ENCODE measurements around the gene PRDM16. TPM values are rescaled to one million over a fixed set of nuclear protein-coding genes. Genes with fewer than 3 reads are reported as not detected.

Gene PRDM16
- total RNA-seq, 1 experiment from 2014 or later: 6.1 TPM

- no peaks in the 10 kb centered on the region for H3K9me2 ChIP-seq (ENCODE audit: insufficient read depth)
- H3K27me3 ChIP-seq (ENCODE audit: insufficient read depth, low read length): no peaks in the 10 kb centered on the region
- ChIA-PET POLR2A (no interaction called here), RAD21 (ENCODE audit: low non-redundant PET in 1 of 2, low total read pairs in 2 of 2, uncharacterized antibody in 2 of 2, unreplicated experiment in 2 of 2) (no interaction called here), CTCF (no interaction called here)
- no TSS peak for BruUV-seq (replicated peaks)
- H3K4me3 ChIP-seq (replicated peaks in 1 of 2; ENCODE audit: low read depth in 1 of 2, low read length in 2 of 2): no peak overlapping the region
- TF ChIP-seq RAD21 (IDR thresholded peaks at IDR 0.05; ENCODE audit: low read depth) (no peak), JUND (IDR thresholded peaks at IDR 0.05) (no peak), SP1 (IDR thresholded peaks at IDR 0.05; ENCODE audit: low read depth) (no peak), ZFX (IDR thresholded peaks at IDR 0.05) (no peak), ZNF274 (IDR thresholded peaks at IDR 0.05; ENCODE audit: low read depth, low read length) (no peak), EZH2 (IDR thresholded peaks at IDR 0.05) (no peak), EZH2phosphoT487 (IDR thresholded peaks at IDR 0.05; ENCODE audit: borderline replicate concordance) (no peak), YY1 (IDR thresholded peaks at IDR 0.05; ENCODE audit: extremely low read depth, insufficient replicate concordance, low read depth, low read length) (no peak), REST (IDR thresholded peaks at IDR 0.05; ENCODE audit: low read depth) (no peak), TCF7L2 (IDR thresholded peaks at IDR 0.05; ENCODE audit: borderline replicate concordance, extremely low read depth, insufficient read depth, insufficient read length) (no peak)
- TF ChIP-seq, protein P1, sequence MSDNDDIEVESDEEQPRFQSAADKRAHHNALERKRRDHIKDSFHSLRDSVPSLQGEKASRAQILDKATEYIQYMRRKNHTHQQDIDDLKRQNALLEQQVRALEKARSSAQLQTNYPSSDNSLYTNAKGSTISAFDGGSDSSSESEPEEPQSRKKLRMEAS (IDR thresholded peaks at IDR 0.05): no peak
- TF ChIP-seq, protein P2, sequence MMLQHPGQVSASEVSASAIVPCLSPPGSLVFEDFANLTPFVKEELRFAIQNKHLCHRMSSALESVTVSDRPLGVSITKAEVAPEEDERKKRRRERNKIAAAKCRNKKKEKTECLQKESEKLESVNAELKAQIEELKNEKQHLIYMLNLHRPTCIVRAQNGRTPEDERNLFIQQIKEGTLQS (IDR thresholded peaks at IDR 0.05): no peak
- intact Hi-C loops (cut with micrococcal nuclease): no loop called here
- H3K79me2 ChIP-seq (ENCODE audit: insufficient read depth, low read length): no peaks in the 10 kb centered on the region
- no peak overlapping the region for H3K4me2 ChIP-seq (ENCODE audit: low read length)
- H3K27ac ChIP-seq (ENCODE audit: low read depth, low read length): no peak overlapping the region
- H3K9me3 ChIP-seq (ENCODE audit: control insufficient read depth in 1 of 2, insufficient read depth in 1 of 2, low read depth in 1 of 2, low read length in 2 of 2): no peaks in the 10 kb centered on the region
- no peaks in the 10 kb centered on the region for H4K20me1 ChIP-seq (ENCODE audit: insufficient read depth)
- DNase-seq (ENCODE audit: low read depth, low spot score) (no peak), ATAC-seq (no peak)
- no peak overlapping the region for H3K9ac ChIP-seq (ENCODE audit: low read length)
- no peaks in the 10 kb centered on the region for H3K36me3 ChIP-seq (ENCODE audit: control insufficient read depth in 1 of 2, insufficient read depth in 2 of 2, low read length in 2 of 2)
- H3K4me1 ChIP-seq (ENCODE audit: control insufficient read depth in 1 of 2, insufficient read depth in 2 of 2, low read length in 2 of 2): no peaks in the 10 kb centered on the region
- H2AFZ ChIP-seq (ENCODE audit: low read depth, low read length, poor library complexity, severe bottlenecking): no peak overlapping the region
Measured at GRCh38 chr1:3227893-3228292, 158.9 kb downstream of the PRDM16 start.
